NCI-H345 (cell line): Measurements from ENCODE around the gene LNX1.
A peak's percentile ranks its signal among the peaks of the same experiment; 100 is the strongest.

ENCODE experiments used
- DNase-seq: peaks from one replicate; lab custom pipeline; 2025; lab: John Stamatoyannopoulos, UW

The LNX1 gene

GRCh38 chr4:53571936-53572599, 19.2 kb downstream of the LNX1 start:
- DNase-seq = no peak

GRCh38 chr4:53563824-53564223, 27.5 kb downstream of the LNX1 start:
- DNase-seq = no peak

- no peak for DNase-seq
Measured at GRCh38 chr4:53562409-53562808, 28.9 kb downstream of the LNX1 start.

- DNase-seq = no peak
Measured at GRCh38 chr4:53559021-53559620, 32.2 kb downstream of the LNX1 start.

GRCh38 chr4:53558065-53558801, 33.1 kb downstream of the LNX1 start:
- peak; percentile 70 for DNase-seq

- no peak for DNase-seq
Measured at GRCh38 chr4:53557669-53558064, 33.6 kb downstream of the LNX1 start.

GRCh38 chr4:53556651-53557050, 34.6 kb downstream of the LNX1 start:
- no peak for DNase-seq

- DNase-seq = no peak
Measured at GRCh38 chr4:53553486-53554210, 37.6 kb downstream of the LNX1 start.

GRCh38 chr4:53552711-53553110, 38.6 kb downstream of the LNX1 start:
- DNase-seq = no peak

- DNase-seq = no peak
Measured at GRCh38 chr4:53551958-53552357, 39.3 kb downstream of the LNX1 start.

- no peak for DNase-seq
Measured at GRCh38 chr4:53551281-53551864, 39.9 kb downstream of the LNX1 start.

- no peak for DNase-seq
Measured at GRCh38 chr4:53548662-53549061, 42.6 kb downstream of the LNX1 start.

GRCh38 chr4:53547983-53548382, 43.3 kb downstream of the LNX1 start:
- no peak for DNase-seq

GRCh38 chr4:53545942-53546581, 45.2 kb downstream of the LNX1 start:
- DNase-seq = no peak

- DNase-seq = no peak
Measured at GRCh38 chr4:53545273-53545672, 46.0 kb downstream of the LNX1 start.

- DNase-seq = no peak
Measured at GRCh38 chr4:53543561-53543960, 47.7 kb downstream of the LNX1 start.

GRCh38 chr4:53541577-53542206, 49.6 kb downstream of the LNX1 start:
- DNase-seq = no peak

GRCh38 chr4:53538756-53539155, 52.5 kb downstream of the LNX1 start:
- DNase-seq = no peak

- no peak for DNase-seq
Measured at GRCh38 chr4:53537606-53538005, 53.7 kb downstream of the LNX1 start.

GRCh38 chr4:53536328-53536727, 55.0 kb downstream of the LNX1 start:
- no peak for DNase-seq

GRCh38 chr4:53535567-53535966, 55.7 kb downstream of the LNX1 start:
- DNase-seq = no peak
